RWPE2 (cell line): ENCODE results near the gene GAPT.
A peak's percentile ranks its signal among the peaks of the same experiment; 100 is the strongest.

Experiments
- ATAC-seq: fragments of 200-7000 bp; cut with Tn5 transposase; 3 replicates; pipeline ENCODE4 v1.9.1; 2021; ENCODE audit warnings: low read depth
- DNase-seq: peaks from one replicate; pipeline ENCODE4 v3.0.0-alpha.2; 2020; ENCODE audit warnings: low spot score
- H3K27ac ChIP-seq: fragments of 450-650 bp; 2 replicates; pipeline ENCODE4 v1.5.1; 2017; ENCODE audit warnings: mild to moderate bottlenecking; ENCODE audit not compliant: poor library complexity, severe bottlenecking
- H3K27me3 ChIP-seq: fragments of 250-450 bp; sonication (Bioruptor Pico); 2 replicates; pipeline ENCODE4 v1.5.1; 2021; ENCODE audit warnings: mild to moderate bottlenecking, moderate library complexity; ENCODE audit not compliant: insufficient read depth, poor library complexity, severe bottlenecking
- H3K36me3 ChIP-seq: fragments of 250-450 bp; sonication (Bioruptor Pico); 2 replicates; pipeline ENCODE4 v1.5.1; 2020; ENCODE audit warnings: low read depth, mild to moderate bottlenecking, moderate library complexity
- H3K4me1 ChIP-seq: fragments of 250-450 bp; sonication (Bioruptor Pico); 2 replicates; pipeline ENCODE4 v1.5.1; 2021; ENCODE audit warnings: mild to moderate bottlenecking, moderate library complexity; ENCODE audit not compliant: insufficient read depth, poor library complexity, severe bottlenecking
- H3K4me3 ChIP-seq: fragments of 250-450 bp; sonication (Bioruptor Pico); 2 replicates; pipeline ENCODE4 v1.5.1; 2021; ENCODE audit warnings: mild to moderate bottlenecking, moderate library complexity; ENCODE audit not compliant: severe bottlenecking
- H3K9me3 ChIP-seq: fragments of 250-450 bp; sonication (Bioruptor Pico); 2 replicates; pipeline ENCODE4 v1.5.1; 2021; ENCODE audit warnings: mild to moderate bottlenecking, moderate library complexity; ENCODE audit not compliant: severe bottlenecking
- TF ChIP-seq, protein P1 (sequence below): fragments of 450-650 bp; IDR thresholded peaks from one replicate; pipeline ENCODE4 v1.5.1; 2017; ENCODE audit warnings: mild to moderate bottlenecking, moderate library complexity; ENCODE audit not compliant: poor library complexity, severe bottlenecking

GAPT gene

GRCh38 chr5:58454025-58454424, 37.2 kb upstream of the GAPT start:
- peaks cover 37% of the 10 kb centered on the region for H3K4me1 ChIP-seq
- H3K27ac ChIP-seq, result peak overlapping the region; percentile 35
- TF ChIP-seq, protein P1, sequence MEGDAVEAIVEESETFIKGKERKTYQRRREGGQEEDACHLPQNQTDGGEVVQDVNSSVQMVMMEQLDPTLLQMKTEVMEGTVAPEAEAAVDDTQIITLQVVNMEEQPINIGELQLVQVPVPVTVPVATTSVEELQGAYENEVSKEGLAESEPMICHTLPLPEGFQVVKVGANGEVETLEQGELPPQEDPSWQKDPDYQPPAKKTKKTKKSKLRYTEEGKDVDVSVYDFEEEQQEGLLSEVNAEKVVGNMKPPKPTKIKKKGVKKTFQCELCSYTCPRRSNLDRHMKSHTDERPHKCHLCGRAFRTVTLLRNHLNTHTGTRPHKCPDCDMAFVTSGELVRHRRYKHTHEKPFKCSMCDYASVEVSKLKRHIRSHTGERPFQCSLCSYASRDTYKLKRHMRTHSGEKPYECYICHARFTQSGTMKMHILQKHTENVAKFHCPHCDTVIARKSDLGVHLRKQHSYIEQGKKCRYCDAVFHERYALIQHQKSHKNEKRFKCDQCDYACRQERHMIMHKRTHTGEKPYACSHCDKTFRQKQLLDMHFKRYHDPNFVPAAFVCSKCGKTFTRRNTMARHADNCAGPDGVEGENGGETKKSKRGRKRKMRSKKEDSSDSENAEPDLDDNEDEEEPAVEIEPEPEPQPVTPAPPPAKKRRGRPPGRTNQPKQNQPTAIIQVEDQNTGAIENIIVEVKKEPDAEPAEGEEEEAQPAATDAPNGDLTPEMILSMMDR, result no peak
- H3K9me3 ChIP-seq, result no peaks in the 10 kb centered on the region
- no peak for ATAC-seq
- H3K27me3 ChIP-seq, result no peaks in the 10 kb centered on the region
- DNase-seq, result no peak
- no peak overlapping the region for H3K4me3 ChIP-seq
- peaks cover 66% of the 10 kb centered on the region for H3K36me3 ChIP-seq

- H3K4me1 ChIP-seq, result peaks cover 37% of the 10 kb centered on the region
- no peak overlapping the region for H3K4me3 ChIP-seq
- ATAC-seq (no peak), DNase-seq (no peak)
- H3K36me3 ChIP-seq, result peaks cover 72% of the 10 kb centered on the region
- TF ChIP-seq, protein P1, result no peak
- peak overlapping the region; percentile 82 for H3K27ac ChIP-seq
- H3K9me3 ChIP-seq, result no peaks in the 10 kb centered on the region
- H3K27me3 ChIP-seq, result no peaks in the 10 kb centered on the region
Measured at GRCh38 chr5:58455066-58455465, 36.2 kb upstream of the GAPT start.

GRCh38 chr5:58455480-58455879, 35.8 kb upstream of the GAPT start:
- TF ChIP-seq, protein P1, result no peak
- H3K4me3 ChIP-seq, result no peak overlapping the region
- H3K27ac ChIP-seq, result peak overlapping the region; percentile 82
- H3K4me1 ChIP-seq, result peaks cover 37% of the 10 kb centered on the region
- no peaks in the 10 kb centered on the region for H3K9me3 ChIP-seq
- ATAC-seq (no peak), DNase-seq (no peak)
- H3K27me3 ChIP-seq, result no peaks in the 10 kb centered on the region
- H3K36me3 ChIP-seq, result peaks cover 72% of the 10 kb centered on the region

- H3K4me1 ChIP-seq, result peaks cover 37% of the 10 kb centered on the region
- H3K9me3 ChIP-seq, result no peaks in the 10 kb centered on the region
- H3K4me3 ChIP-seq, result no peak overlapping the region
- DNase-seq (no peak), ATAC-seq (no peak)
- peak overlapping the region; percentile 82 for H3K27ac ChIP-seq
- peaks cover 72% of the 10 kb centered on the region for H3K36me3 ChIP-seq
- H3K27me3 ChIP-seq, result no peaks in the 10 kb centered on the region
- TF ChIP-seq, protein P1, result no peak
Measured at GRCh38 chr5:58456026-58456425, 35.2 kb upstream of the GAPT start.

DNA sequence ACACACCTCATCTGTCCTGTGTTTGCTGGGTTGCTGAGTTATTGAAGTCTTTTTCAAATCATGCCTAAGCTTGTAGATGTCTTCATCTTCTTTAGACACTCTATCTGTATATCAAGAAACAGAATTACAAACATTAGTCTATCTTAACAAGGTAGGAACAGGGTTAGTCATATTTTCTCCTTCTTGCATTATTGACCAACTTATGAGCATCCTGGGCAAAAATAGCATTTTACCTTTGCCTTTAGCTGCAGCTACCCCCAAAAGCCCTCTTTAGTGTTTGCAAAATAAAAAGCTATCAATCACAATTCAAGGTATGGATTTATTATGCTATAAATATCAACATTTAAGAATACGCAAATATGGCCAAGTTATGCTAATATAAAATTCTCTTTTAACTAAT, 34.7 kb upstream of the GAPT start:
- peaks cover 37% of the 10 kb centered on the region for H3K4me1 ChIP-seq
- H3K4me3 ChIP-seq, result peak overlapping the region; percentile 91
- ATAC-seq (no peak), DNase-seq (no peak)
- no peaks in the 10 kb centered on the region for H3K9me3 ChIP-seq
- TF ChIP-seq, protein P1, result no peak
- H3K36me3 ChIP-seq, result peaks cover 72% of the 10 kb centered on the region
- H3K27me3 ChIP-seq, result no peaks in the 10 kb centered on the region
- peak overlapping the region; percentile 82 for H3K27ac ChIP-seq
